ENCODE data around the gene CIB4. TPM values are rescaled to one million over a fixed set of nuclear protein-coding genes. Genes with fewer than 3 reads are reported as not detected.

CIB4 gene
- total and polyA plus RNA-seq, 2 of the 4 experiments (the other 2 are of a cell fraction) = not detected

DNA sequence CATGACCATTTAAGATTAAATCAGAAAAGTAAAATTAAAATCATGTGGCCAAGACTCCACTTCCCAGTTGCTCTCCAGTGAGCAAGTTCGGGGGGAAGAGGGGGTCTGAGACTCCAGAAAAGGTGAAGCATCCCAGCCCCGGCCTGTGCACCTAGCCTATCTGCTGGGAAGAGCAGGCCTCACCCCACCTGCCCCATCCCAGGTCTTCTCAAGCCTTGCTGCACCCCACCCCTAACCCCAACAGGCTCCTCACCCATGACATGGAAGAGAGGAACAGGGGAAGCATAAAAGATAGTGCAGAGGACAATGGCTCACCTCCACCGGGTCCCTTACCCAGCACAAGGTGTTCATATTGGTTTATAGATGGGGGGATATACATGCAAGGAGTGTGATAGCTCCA is 14.6 kb downstream of the CIB4 start:
- BruUV-seq (replicated peaks) = no TSS peak
- intact Hi-C loops (cut with micrococcal nuclease) (no loop called here), dilution Hi-C loops (cut with HindIII; ENCODE audit: low sequenced_read_pairs, unreplicated experiment) (no loop called here), in situ Hi-C loops (cut with MboI; ENCODE audit: low sequenced_read_pairs) (no loop called here)
- no peaks in the 10 kb centered on the region for H4K20me1 ChIP-seq (ENCODE audit: insufficient read depth, low read length)
- no peak overlapping the region for H2AFZ ChIP-seq (replicated peaks; ENCODE audit: low read length, poor library complexity)
- H3K36me3 ChIP-seq (ENCODE audit: control insufficient read depth, insufficient read depth, low read length) = no peaks in the 10 kb centered on the region
- no peak overlapping the region for H3K18ac ChIP-seq (ENCODE audit: low read depth, low read length)
- no peak overlapping the region for H3K4me2 ChIP-seq (ENCODE audit: low read depth, low read length)
- ChIA-PET CTCF (no interaction called here), POLR2A (ENCODE audit: unreplicated experiment) (no interaction called here)
- no CpG with 5 or more reads among the region's 3 CpGs for WGBS, 2 experiments (ENCODE audit: extremely low coverage in 2 of 2, insufficient read length in 1 of 2)
- no peak overlapping the region for H3K4ac ChIP-seq (ENCODE audit: low read depth, low read length)
- H2BK5ac ChIP-seq (ENCODE audit: low read depth, low read length, poor library complexity, severe bottlenecking) = no peak overlapping the region
- H3K27me3 ChIP-seq (ENCODE audit: control insufficient read depth, insufficient read depth, low read length) = peaks cover 16% of the 10 kb centered on the region; the same call in 1 of the 2 replicates
- H2BK120ac ChIP-seq (ENCODE audit: low read depth, low read length) = no peak overlapping the region
- no peak overlapping the region for H3K9ac ChIP-seq (ENCODE audit: low read depth, low read length)
- H2AK5ac ChIP-seq (ENCODE audit: low read depth, low read length) = no peak overlapping the region
- no peak overlapping the region for H3K4me3 ChIP-seq (ENCODE audit: insufficient read depth, low read depth, low read length)
- H4K5ac ChIP-seq (ENCODE audit: low read depth, low read length) = no peak overlapping the region
- H4K8ac ChIP-seq (ENCODE audit: low read depth in 2 of 2, low read length in 2 of 2) = no peak overlapping the region
- no peak overlapping the region for H2AK9ac ChIP-seq (replicated peaks; ENCODE audit: low read depth, low read length, poor library complexity)
- no peak overlapping the region for H3K23ac ChIP-seq (ENCODE audit: low read depth, low read length)
- no peak overlapping the region for H2BK20ac ChIP-seq (ENCODE audit: low read depth, low read length)
- H3K79me1 ChIP-seq (ENCODE audit: low read depth in 1 of 2, low read length in 2 of 2) = no peaks in the 10 kb centered on the region
- no peak overlapping the region for H3K27ac ChIP-seq (ENCODE audit: insufficient read depth, low read length)
- TF ChIP-seq CEBPB (IDR thresholded peaks at IDR 0.05; ENCODE audit: low read depth, low read length) (no peak), CHD1 (IDR thresholded peaks at IDR 0.05; ENCODE audit: low read depth, low read length) (no peak), BHLHE40 (IDR thresholded peaks at IDR 0.05; ENCODE audit: low read depth, low read length) (no peak), MXI1 (IDR thresholded peaks at IDR 0.05; ENCODE audit: borderline replicate concordance, low read depth, low read length) (no peak), POLR2A (IDR thresholded peaks at IDR 0.05; ENCODE audit: low read depth, low read length) (no peak), MAFK (IDR thresholded peaks at IDR 0.05; ENCODE audit: low read depth, low read length) (no peak), SMC3 (IDR thresholded peaks at IDR 0.05; ENCODE audit: low read depth, low read length) (no peak), RFX5 (IDR thresholded peaks at IDR 0.05; ENCODE audit: low read depth, low read length) (no peak), NFE2L2 (IDR thresholded peaks at IDR 0.05; ENCODE audit: low read depth, low read length) (no peak), RCOR1 (IDR thresholded peaks at IDR 0.05; ENCODE audit: insufficient replicate concordance, low read length) (no peak), FOS (IDR thresholded peaks at IDR 0.05; ENCODE audit: low read depth, low read length) (no peak), MAZ (IDR thresholded peaks at IDR 0.05; ENCODE audit: borderline replicate concordance, low read depth, low read length) (no peak), RAD21 (IDR thresholded peaks at IDR 0.05; ENCODE audit: low read length) (no peak)
- TF ChIP-seq, protein P1, sequence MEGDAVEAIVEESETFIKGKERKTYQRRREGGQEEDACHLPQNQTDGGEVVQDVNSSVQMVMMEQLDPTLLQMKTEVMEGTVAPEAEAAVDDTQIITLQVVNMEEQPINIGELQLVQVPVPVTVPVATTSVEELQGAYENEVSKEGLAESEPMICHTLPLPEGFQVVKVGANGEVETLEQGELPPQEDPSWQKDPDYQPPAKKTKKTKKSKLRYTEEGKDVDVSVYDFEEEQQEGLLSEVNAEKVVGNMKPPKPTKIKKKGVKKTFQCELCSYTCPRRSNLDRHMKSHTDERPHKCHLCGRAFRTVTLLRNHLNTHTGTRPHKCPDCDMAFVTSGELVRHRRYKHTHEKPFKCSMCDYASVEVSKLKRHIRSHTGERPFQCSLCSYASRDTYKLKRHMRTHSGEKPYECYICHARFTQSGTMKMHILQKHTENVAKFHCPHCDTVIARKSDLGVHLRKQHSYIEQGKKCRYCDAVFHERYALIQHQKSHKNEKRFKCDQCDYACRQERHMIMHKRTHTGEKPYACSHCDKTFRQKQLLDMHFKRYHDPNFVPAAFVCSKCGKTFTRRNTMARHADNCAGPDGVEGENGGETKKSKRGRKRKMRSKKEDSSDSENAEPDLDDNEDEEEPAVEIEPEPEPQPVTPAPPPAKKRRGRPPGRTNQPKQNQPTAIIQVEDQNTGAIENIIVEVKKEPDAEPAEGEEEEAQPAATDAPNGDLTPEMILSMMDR (conservative IDR thresholded peaks at IDR 0.05; ENCODE audit: low read depth, low read length) = no peak
- TF ChIP-seq, protein P2, sequence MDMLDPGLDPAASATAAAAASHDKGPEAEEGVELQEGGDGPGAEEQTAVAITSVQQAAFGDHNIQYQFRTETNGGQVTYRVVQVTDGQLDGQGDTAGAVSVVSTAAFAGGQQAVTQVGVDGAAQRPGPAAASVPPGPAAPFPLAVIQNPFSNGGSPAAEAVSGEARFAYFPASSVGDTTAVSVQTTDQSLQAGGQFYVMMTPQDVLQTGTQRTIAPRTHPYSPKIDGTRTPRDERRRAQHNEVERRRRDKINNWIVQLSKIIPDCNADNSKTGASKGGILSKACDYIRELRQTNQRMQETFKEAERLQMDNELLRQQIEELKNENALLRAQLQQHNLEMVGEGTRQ (IDR thresholded peaks at IDR 0.05; ENCODE audit: low read depth, low read length) = no peak
- TF ChIP-seq, protein P3, sequence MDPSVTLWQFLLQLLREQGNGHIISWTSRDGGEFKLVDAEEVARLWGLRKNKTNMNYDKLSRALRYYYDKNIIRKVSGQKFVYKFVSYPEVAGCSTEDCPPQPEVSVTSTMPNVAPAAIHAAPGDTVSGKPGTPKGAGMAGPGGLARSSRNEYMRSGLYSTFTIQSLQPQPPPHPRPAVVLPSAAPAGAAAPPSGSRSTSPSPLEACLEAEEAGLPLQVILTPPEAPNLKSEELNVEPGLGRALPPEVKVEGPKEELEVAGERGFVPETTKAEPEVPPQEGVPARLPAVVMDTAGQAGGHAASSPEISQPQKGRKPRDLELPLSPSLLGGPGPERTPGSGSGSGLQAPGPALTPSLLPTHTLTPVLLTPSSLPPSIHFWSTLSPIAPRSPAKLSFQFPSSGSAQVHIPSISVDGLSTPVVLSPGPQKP (IDR thresholded peaks at IDR 0.05; ENCODE audit: borderline replicate concordance, low read depth, low read length) = no peak
- H4K91ac ChIP-seq (ENCODE audit: insufficient read depth, low read depth, low read length) = no peak overlapping the region
- peaks cover 4% of the 10 kb centered on the region for H3K9me3 ChIP-seq (ENCODE audit: control insufficient read depth, insufficient read depth, low read length)
- DNase-seq (no peak), ATAC-seq (ENCODE audit: low read depth) (no peak)
- H3K14ac ChIP-seq (replicated peaks; ENCODE audit: low read depth, low read length) = no peak overlapping the region
- H2BK15ac ChIP-seq (ENCODE audit: low read depth, low read length) = no peak overlapping the region
- peaks cover 5% of the 10 kb centered on the region for H3K4me1 ChIP-seq (ENCODE audit: control insufficient read depth, insufficient read depth, low read length)
- no peak overlapping the region for H3K56ac ChIP-seq (ENCODE audit: extremely low read depth, insufficient read depth, low read length)
- H3K9me1 ChIP-seq (ENCODE audit: insufficient read depth, low read length) = no peaks in the 10 kb centered on the region

Measured in IMR-90 (cell line).